GM23338 (cell line): ENCODE data around the gene ZFYVE16.

Experiments
- EZH2 ChIP-seq: fragments of 200-600 bp; sonication (generic); IDR thresholded peaks from one replicate; pipeline ENCODE4 v1.8.0; 2017; ENCODE audit warnings: antibody characterized with exemption, mild to moderate bottlenecking, low read depth; ENCODE audit not compliant: unreplicated experiment
- EZH2phosphoT487 ChIP-seq: fragments of 200-600 bp; sonication (generic); IDR thresholded peaks from one replicate; pipeline ENCODE4 v1.8.1; 2018; ENCODE audit warnings: antibody characterized with exemption; ENCODE audit not compliant: unreplicated experiment
- JUNB ChIP-seq: IDR thresholded peaks from one replicate; pipeline ENCODE4 v1.6.1; 2016; ENCODE audit warnings: antibody characterized with exemption; ENCODE audit not compliant: unreplicated experiment
- POLR2AphosphoS5 ChIP-seq: IDR thresholded peaks from 2 replicates; pipeline ENCODE4 v1.6.1; 2016; ENCODE audit warnings: antibody characterized with exemption, low read depth
- ZNF331 ChIP-seq: fragments of 250-450 bp; sonication (Bioruptor Pico); IDR thresholded peaks from 2 replicates; pipeline ENCODE4 v1.5.0; 2020; ENCODE audit warnings: low read depth, mild to moderate bottlenecking, moderate library complexity
- TF ChIP-seq, protein P1 (sequence below), 2 experiments: fragments of 200-600 bp in 1 of 2; sonication (generic) in 1 of 2; conservative IDR thresholded peaks; 2 replicates each; pipeline versions ENCODE4 v1.5.1 to v1.6.1; 2016 to 2017; ENCODE audit warnings: antibody characterized with exemption in 2 of 2, low read depth in 2 of 2, mild to moderate bottlenecking in 2 of 2, moderate library complexity in 1 of 2
- TF ChIP-seq, protein P2 (sequence below): IDR thresholded peaks from one replicate; pipeline ENCODE4 v1.6.1; 2018; ENCODE audit warnings: antibody characterized with exemption; ENCODE audit not compliant: unreplicated experiment

DNA sequence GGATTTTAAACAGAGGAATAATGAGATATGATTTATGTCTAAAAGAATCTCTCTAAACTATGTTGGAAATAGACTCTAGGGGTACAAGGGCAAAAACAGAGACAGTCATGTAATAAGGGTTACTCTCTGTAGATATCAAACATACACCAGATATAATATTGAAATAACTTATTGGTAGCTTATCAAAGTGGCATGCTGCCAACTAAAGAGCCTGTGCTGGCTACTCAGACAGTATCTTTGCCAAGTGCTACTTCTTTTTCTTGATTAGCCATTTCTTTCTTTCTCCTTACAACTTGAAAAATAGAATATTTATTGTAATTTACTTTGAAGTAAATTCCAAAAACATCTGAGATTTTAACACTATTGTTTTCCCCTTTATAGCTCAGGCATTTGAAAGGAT lies 34.9 kb downstream of the ZFYVE16 start:
- TF ChIP-seq, protein P1, sequence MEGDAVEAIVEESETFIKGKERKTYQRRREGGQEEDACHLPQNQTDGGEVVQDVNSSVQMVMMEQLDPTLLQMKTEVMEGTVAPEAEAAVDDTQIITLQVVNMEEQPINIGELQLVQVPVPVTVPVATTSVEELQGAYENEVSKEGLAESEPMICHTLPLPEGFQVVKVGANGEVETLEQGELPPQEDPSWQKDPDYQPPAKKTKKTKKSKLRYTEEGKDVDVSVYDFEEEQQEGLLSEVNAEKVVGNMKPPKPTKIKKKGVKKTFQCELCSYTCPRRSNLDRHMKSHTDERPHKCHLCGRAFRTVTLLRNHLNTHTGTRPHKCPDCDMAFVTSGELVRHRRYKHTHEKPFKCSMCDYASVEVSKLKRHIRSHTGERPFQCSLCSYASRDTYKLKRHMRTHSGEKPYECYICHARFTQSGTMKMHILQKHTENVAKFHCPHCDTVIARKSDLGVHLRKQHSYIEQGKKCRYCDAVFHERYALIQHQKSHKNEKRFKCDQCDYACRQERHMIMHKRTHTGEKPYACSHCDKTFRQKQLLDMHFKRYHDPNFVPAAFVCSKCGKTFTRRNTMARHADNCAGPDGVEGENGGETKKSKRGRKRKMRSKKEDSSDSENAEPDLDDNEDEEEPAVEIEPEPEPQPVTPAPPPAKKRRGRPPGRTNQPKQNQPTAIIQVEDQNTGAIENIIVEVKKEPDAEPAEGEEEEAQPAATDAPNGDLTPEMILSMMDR (conservative IDR thresholded peaks at IDR 0.05; ENCODE audit: low read depth in 2 of 2) = no peak
- TF ChIP-seq EZH2 = no peak
- TF ChIP-seq ZNF331 (CRISPR knock-in tag) = no peak
- TF ChIP-seq POLR2AphosphoS5 = no peak
- TF ChIP-seq JUNB = no peak
- no peak for TF ChIP-seq EZH2phosphoT487
- TF ChIP-seq, protein P2, sequence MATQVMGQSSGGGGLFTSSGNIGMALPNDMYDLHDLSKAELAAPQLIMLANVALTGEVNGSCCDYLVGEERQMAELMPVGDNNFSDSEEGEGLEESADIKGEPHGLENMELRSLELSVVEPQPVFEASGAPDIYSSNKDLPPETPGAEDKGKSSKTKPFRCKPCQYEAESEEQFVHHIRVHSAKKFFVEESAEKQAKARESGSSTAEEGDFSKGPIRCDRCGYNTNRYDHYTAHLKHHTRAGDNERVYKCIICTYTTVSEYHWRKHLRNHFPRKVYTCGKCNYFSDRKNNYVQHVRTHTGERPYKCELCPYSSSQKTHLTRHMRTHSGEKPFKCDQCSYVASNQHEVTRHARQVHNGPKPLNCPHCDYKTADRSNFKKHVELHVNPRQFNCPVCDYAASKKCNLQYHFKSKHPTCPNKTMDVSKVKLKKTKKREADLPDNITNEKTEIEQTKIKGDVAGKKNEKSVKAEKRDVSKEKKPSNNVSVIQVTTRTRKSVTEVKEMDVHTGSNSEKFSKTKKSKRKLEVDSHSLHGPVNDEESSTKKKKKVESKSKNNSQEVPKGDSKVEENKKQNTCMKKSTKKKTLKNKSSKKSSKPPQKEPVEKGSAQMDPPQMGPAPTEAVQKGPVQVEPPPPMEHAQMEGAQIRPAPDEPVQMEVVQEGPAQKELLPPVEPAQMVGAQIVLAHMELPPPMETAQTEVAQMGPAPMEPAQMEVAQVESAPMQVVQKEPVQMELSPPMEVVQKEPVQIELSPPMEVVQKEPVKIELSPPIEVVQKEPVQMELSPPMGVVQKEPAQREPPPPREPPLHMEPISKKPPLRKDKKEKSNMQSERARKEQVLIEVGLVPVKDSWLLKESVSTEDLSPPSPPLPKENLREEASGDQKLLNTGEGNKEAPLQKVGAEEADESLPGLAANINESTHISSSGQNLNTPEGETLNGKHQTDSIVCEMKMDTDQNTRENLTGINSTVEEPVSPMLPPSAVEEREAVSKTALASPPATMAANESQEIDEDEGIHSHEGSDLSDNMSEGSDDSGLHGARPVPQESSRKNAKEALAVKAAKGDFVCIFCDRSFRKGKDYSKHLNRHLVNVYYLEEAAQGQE = no peak
